PC-9 (cell line): ENCODE measurements around the gene FEZ2.

Experiments
- EZH2 ChIP-seq: fragments of 200-600 bp; sonication (generic); IDR thresholded peaks from 2 replicates; pipeline ENCODE4 v1.8.0; 2017; ENCODE audit warnings: antibody characterized with exemption, low read depth
- TF ChIP-seq, protein P1 (sequence below): fragments of 200-600 bp; sonication (generic); conservative IDR thresholded peaks from 2 replicates; pipeline ENCODE4 v1.6.1; 2017; ENCODE audit warnings: mixed run types, antibody characterized with exemption, mild to moderate bottlenecking, moderate library complexity

- TF ChIP-seq, protein P1, sequence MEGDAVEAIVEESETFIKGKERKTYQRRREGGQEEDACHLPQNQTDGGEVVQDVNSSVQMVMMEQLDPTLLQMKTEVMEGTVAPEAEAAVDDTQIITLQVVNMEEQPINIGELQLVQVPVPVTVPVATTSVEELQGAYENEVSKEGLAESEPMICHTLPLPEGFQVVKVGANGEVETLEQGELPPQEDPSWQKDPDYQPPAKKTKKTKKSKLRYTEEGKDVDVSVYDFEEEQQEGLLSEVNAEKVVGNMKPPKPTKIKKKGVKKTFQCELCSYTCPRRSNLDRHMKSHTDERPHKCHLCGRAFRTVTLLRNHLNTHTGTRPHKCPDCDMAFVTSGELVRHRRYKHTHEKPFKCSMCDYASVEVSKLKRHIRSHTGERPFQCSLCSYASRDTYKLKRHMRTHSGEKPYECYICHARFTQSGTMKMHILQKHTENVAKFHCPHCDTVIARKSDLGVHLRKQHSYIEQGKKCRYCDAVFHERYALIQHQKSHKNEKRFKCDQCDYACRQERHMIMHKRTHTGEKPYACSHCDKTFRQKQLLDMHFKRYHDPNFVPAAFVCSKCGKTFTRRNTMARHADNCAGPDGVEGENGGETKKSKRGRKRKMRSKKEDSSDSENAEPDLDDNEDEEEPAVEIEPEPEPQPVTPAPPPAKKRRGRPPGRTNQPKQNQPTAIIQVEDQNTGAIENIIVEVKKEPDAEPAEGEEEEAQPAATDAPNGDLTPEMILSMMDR, result no peak
- no peak for TF ChIP-seq EZH2
These were observed 55.9 kb downstream of the FEZ2 start for GRCh38 chr2:36541891-36542595.
